H1 (cell line): ENCODE data around the gene APLP2. TPM values are rescaled to one million over a fixed set of nuclear protein-coding genes. Genes with fewer than 3 reads are reported as not detected.

Experiments
- CTCF ChIA-PET: fragments of 300-600 bp; sonication (Branson Sonifier 250); formaldehyde crosslinking; loops from one replicate; lab custom pipeline; 2021; ENCODE audit not compliant: partially characterized antibody; lab: Charles Lee
- POLR2A ChIA-PET: fragments of 300-600 bp; sonication (Branson Sonifier 250); formaldehyde crosslinking; loops from one replicate; lab custom pipeline; 2021; ENCODE audit warnings: inconsistent platforms; ENCODE audit not compliant: partially characterized antibody; lab: Charles Lee
- DNase-seq, 2 experiments: peaks; one replicate each; pipeline versions ENCODE4 v3.0.0 to v3.0.0-alpha.2; 2010 to 2022; ENCODE audit warnings: low spot score in 2 of 2, low read depth in 1 of 2, mixed read lengths in 1 of 2
- FAIRE-seq: peaks from 2 replicates; lab custom pipeline; 2011; peaks lifted over from hg19 to GRCh38; lab: Jason Lieb, UNC
- H2AFZ ChIP-seq: 2 replicates; pipeline ENCODE4 v1.8.1; 2012; ENCODE audit warnings: low read length, inconsistent platforms
- H2AK5ac ChIP-seq: 2 replicates; pipeline ENCODE4 v1.6.1; 2013; ENCODE audit warnings: low read depth, low read length
- H2BK120ac ChIP-seq: replicated peaks from 2 replicates; pipeline ENCODE3; 2013; ENCODE audit warnings: low read depth, low read length, inconsistent platforms
- H2BK12ac ChIP-seq: 2 replicates; pipeline ENCODE4 v1.6.1; 2013; ENCODE audit warnings: low read depth, low read length
- H2BK15ac ChIP-seq: 2 replicates; pipeline ENCODE4 v1.6.1; 2013; ENCODE audit warnings: low read length
- H2BK20ac ChIP-seq: 2 replicates; pipeline ENCODE4 v1.6.1; 2013; ENCODE audit warnings: low read length
- H2BK5ac ChIP-seq: 2 replicates; pipeline ENCODE4 v1.6.1; 2013; ENCODE audit warnings: low read depth, low read length
- H3K14ac ChIP-seq: 2 replicates; pipeline ENCODE4 v1.6.1; 2013; ENCODE audit warnings: inconsistent platforms; ENCODE audit not compliant: insufficient read length
- H3K18ac ChIP-seq: 2 replicates; pipeline ENCODE4 v1.6.1; 2013; ENCODE audit warnings: low read length; ENCODE audit errors: extremely low read depth
- H3K23ac ChIP-seq: 2 replicates; pipeline ENCODE4 v1.6.1; 2013; ENCODE audit warnings: inconsistent platforms; ENCODE audit not compliant: insufficient read length
- H3K23me2 ChIP-seq: 2 replicates; pipeline ENCODE4 v1.6.1; 2013; ENCODE audit warnings: low read depth, low read length
- H3K27ac ChIP-seq: 2 replicates; pipeline ENCODE4 v1.6.1; 2011; ENCODE audit warnings: low read depth, low read length, inconsistent platforms
- H3K27me3 ChIP-seq, 4 experiments: replicated peaks in 1 of 4; 1 replicate in 1 of 4; 2 replicates in 3 of 4; pipeline versions ENCODE4 v1.6.1 to v1.8.1; 2011 to 2013; ENCODE audit warnings: low read length in 3 of 4, mild to moderate bottlenecking in 3 of 4, inconsistent platforms in 2 of 4, mixed read lengths in 2 of 4, moderate library complexity in 1 of 4; ENCODE audit not compliant: control insufficient read depth in 3 of 4, insufficient read depth in 3 of 4; ENCODE audit errors: extremely low read depth in 1 of 4
- H3K36me3 ChIP-seq, 4 experiments: 2 replicates each; pipeline versions ENCODE4 v1.6.1 to v1.8.1; 2011 to 2013; ENCODE audit warnings: mild to moderate bottlenecking in 4 of 4, low read length in 3 of 4, moderate library complexity in 2 of 4, control low read depth in 1 of 4, inconsistent platforms in 1 of 4; ENCODE audit not compliant: insufficient read depth in 4 of 4, control insufficient read depth in 2 of 4
- H3K4ac ChIP-seq: replicated peaks from 2 replicates; pipeline ENCODE3; 2013; ENCODE audit warnings: low read length, low read depth, mixed read lengths, inconsistent platforms; ENCODE audit not compliant: insufficient read length
- H3K4me1 ChIP-seq, 4 experiments: replicated peaks in 1 of 4; 1 replicate in 1 of 4; 2 replicates in 3 of 4; pipeline versions ENCODE4 v1.6.1 to v1.8.1; 2011 to 2013; ENCODE audit warnings: low read length in 3 of 4, inconsistent platforms in 2 of 4, mixed read lengths in 1 of 4; ENCODE audit not compliant: insufficient read depth in 4 of 4, control insufficient read depth in 3 of 4
- H3K4me2 ChIP-seq, 2 experiments: 2 replicates each; pipeline versions ENCODE4 v1.6.1 to v1.8.1; 2011 to 2013; ENCODE audit warnings: low read depth in 2 of 2, low read length in 2 of 2, control low read depth in 1 of 2, inconsistent platforms in 1 of 2, mild to moderate bottlenecking in 1 of 2; ENCODE audit not compliant: insufficient read depth in 1 of 2
- H3K4me3 ChIP-seq, 4 experiments: fragments of 200-600, 300-600 bp in 1 of 4; sonication (generic), shearing (Covaris generic), sonication (Bioruptor Twin) in 1 of 4; 2 replicates each; pipeline versions ENCODE4 v1.5.1 to v1.8.1; 2011 to 2016; ENCODE audit warnings: low read length in 4 of 4, low read depth in 3 of 4, control low read depth in 2 of 4, inconsistent platforms in 2 of 4, mild to moderate bottlenecking in 2 of 4, mixed read lengths in 1 of 4, moderate library complexity in 1 of 4; ENCODE audit not compliant: insufficient read depth in 2 of 4; ENCODE audit errors: extremely low read depth in 1 of 4
- H3K56ac ChIP-seq: replicated peaks from 2 replicates; pipeline ENCODE3; 2013; ENCODE audit warnings: low read depth, mild to moderate bottlenecking, mixed read lengths, low read length, inconsistent platforms; ENCODE audit not compliant: insufficient read length
- H3K79me1 ChIP-seq: 2 replicates; pipeline ENCODE4 v1.6.1; 2013; ENCODE audit warnings: low read depth, low read length, control low read depth
- H3K79me2 ChIP-seq, 2 experiments: 2 replicates each; pipeline versions ENCODE4 v1.6.1 to v1.8.1; 2012 to 2013; ENCODE audit warnings: low read length in 2 of 2, mild to moderate bottlenecking in 2 of 2, inconsistent platforms in 1 of 2; ENCODE audit not compliant: insufficient read depth in 2 of 2, control insufficient read depth in 1 of 2
- H3K9ac ChIP-seq, 4 experiments: replicated peaks in 1 of 4; 1 replicate in 1 of 4; 2 replicates in 3 of 4; pipeline versions ENCODE4 v1.6.1 to v1.8.1; 2011 to 2013; ENCODE audit warnings: low read depth in 3 of 4, low read length in 3 of 4, control low read depth in 2 of 4, mild to moderate bottlenecking in 2 of 4, moderate library complexity in 2 of 4, inconsistent platforms in 1 of 4; ENCODE audit errors: extremely low read depth in 1 of 4
- H3K9me3 ChIP-seq, 2 experiments: 2 replicates each; pipeline versions ENCODE4 v1.6.1 to v1.8.1; 2012 to 2013; ENCODE audit warnings: mild to moderate bottlenecking in 2 of 2, moderate library complexity in 2 of 2, control low read depth in 1 of 2, inconsistent platforms in 1 of 2, low read depth in 1 of 2, low read length in 1 of 2, mixed read lengths in 1 of 2; ENCODE audit not compliant: insufficient read depth in 2 of 2
- H4K20me1 ChIP-seq, 2 experiments: replicated peaks in 1 of 2; 2 replicates each; pipeline versions ENCODE3 to v1.8.1; 2011 to 2013; ENCODE audit warnings: inconsistent platforms in 2 of 2, low read length in 2 of 2, mild to moderate bottlenecking in 1 of 2; ENCODE audit not compliant: insufficient read depth in 2 of 2, control insufficient read depth in 1 of 2
- H4K5ac ChIP-seq: 2 replicates; pipeline ENCODE4 v1.6.1; 2013; ENCODE audit warnings: low read length, low read depth, mixed read lengths, inconsistent platforms; ENCODE audit not compliant: insufficient read length
- H4K8ac ChIP-seq: 2 replicates; pipeline ENCODE4 v1.8.0; 2013; ENCODE audit warnings: mild to moderate bottlenecking, moderate library complexity, low read length, inconsistent platforms; ENCODE audit not compliant: insufficient read depth; ENCODE audit errors: extremely low read depth
- H4K91ac ChIP-seq: replicated peaks from 2 replicates; pipeline ENCODE3; 2013; ENCODE audit warnings: low read length, mixed read lengths, inconsistent platforms; ENCODE audit not compliant: insufficient read length
- BCL11A ChIP-seq, 2 experiments: IDR thresholded peaks; one replicate each; pipeline ENCODE4 v1.6.1; 2011; ENCODE audit warnings: low read depth in 2 of 2, low read length in 2 of 2, mild to moderate bottlenecking in 2 of 2
- CEBPB ChIP-seq: IDR thresholded peaks from 2 replicates; pipeline ENCODE4 v1.6.1; 2012; ENCODE audit warnings: low read depth, low read length
- CHD1 ChIP-seq: IDR thresholded peaks from 2 replicates; pipeline ENCODE4 v1.6.1; 2012; ENCODE audit warnings: low read depth, low read length, improper control_type of control experiment
- GTF2F1 ChIP-seq: IDR thresholded peaks from 2 replicates; pipeline ENCODE4 v1.6.1; 2012; ENCODE audit warnings: low read depth, low read length, improper control_type of control experiment, borderline replicate concordance
- HDAC2 ChIP-seq, 2 experiments: fragments of 300-600 bp in 1 of 2; sonication (generic) in 1 of 2; IDR thresholded peaks; 2 replicates each; pipeline ENCODE4 v1.6.1; 2011 to 2012; ENCODE audit warnings: low read depth in 2 of 2, low read length in 2 of 2, mild to moderate bottlenecking in 2 of 2, moderate library complexity in 2 of 2, borderline replicate concordance in 1 of 2, inconsistent platforms in 1 of 2
- RFX5 ChIP-seq: IDR thresholded peaks from 2 replicates; pipeline ENCODE4 v1.6.1; 2011; ENCODE audit warnings: low read depth, low read length, improper control_type of control experiment, borderline replicate concordance
- RXRA ChIP-seq: IDR thresholded peaks from 2 replicates; pipeline ENCODE4 v1.6.1; 2011; ENCODE audit warnings: low read depth, mild to moderate bottlenecking, low read length, moderate library complexity; ENCODE audit not compliant: insufficient read depth
- SP2 ChIP-seq: IDR thresholded peaks from 2 replicates; pipeline ENCODE4 v1.6.1; 2012; ENCODE audit warnings: mild to moderate bottlenecking, low read length, inconsistent platforms
- TAF7 ChIP-seq: optimal IDR thresholded peaks from 2 replicates; pipeline ENCODE3; 2011; ENCODE audit warnings: low read depth, mild to moderate bottlenecking, inconsistent platforms, low read length, moderate library complexity, borderline replicate concordance
- TEAD4 ChIP-seq: IDR thresholded peaks from 2 replicates; pipeline ENCODE4 v1.6.1; 2012; ENCODE audit warnings: low read depth, low read length, inconsistent platforms, mixed read lengths
- WGBS, 2 experiments: shearing (Covaris generic) in 1 of 2; methylation state at CpG; one replicate each; pipeline versions ENCODE4 v1.1.6 to v1.1.7; 2013 to 2015; ENCODE audit warnings: low lambda C conversion rate in 2 of 2, mixed read lengths in 2 of 2, inconsistent platforms in 1 of 2, low coverage in 1 of 2, missing lambda C conversion rate in 1 of 2; ENCODE audit not compliant: insufficient replicate concordance in 2 of 2, insufficient coverage in 1 of 2, insufficient read length in 1 of 2; ENCODE audit errors: extremely low coverage in 1 of 2, missing lambda C conversion rate in 1 of 2; 5-methylcytosine and 5-hydroxymethylcytosine counted together
- polyA plus RNA-seq, 7 experiments: library from polyadenylated mRNA; depleted of rRNA in 3 of 7; stranded (reverse) in 5 of 7; unstranded in 2 of 7; fragments of >200 nt in 5 of 7; fragments of 200-250 nt in 2 of 7; gene quantifications; 1 replicate in 5 of 7; 2 replicates in 1 of 7; 4 replicates in 1 of 7; pipeline versions ENCODE4 v1.2.1 to v1.2.3, GENCODE V29; 2011 to 2013; ENCODE audit warnings: missing spikeins in 2 of 7, mixed read lengths in 2 of 7
- total RNA-seq: library from RNA; stranded (reverse); fragmentation: NEBNext Ultra II Directional; extraction: Animal tissue kit (Norgen Biotek cat#: 25700); gene quantifications from 2 replicates; pipeline ENCODE4 v1.2.1, GENCODE V29; 2021

The APLP2 gene
- total and polyA plus RNA-seq, 2 of the 8 experiments (the other 6 are each of a cell fraction or from before 2014, with no cell fraction given): 222 to 315 TPM

DNA sequence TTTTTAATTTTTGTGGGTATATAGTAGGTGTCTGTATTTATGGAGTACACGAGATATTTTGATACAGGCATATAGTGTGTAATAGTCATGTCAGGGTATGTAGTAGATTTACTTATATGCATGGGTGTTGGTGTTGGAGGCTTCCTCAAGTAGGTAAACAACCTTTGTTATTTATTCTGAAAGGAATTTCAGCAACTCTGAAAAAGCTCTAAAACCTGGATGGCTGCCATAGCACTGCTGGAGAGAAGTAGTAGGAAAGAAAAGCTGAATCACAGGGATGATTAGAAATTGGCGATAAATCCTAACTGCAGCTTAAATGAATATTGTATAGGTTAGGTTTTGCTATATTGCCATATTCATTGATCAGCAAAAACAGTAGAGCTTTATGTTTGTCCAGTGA, 45.5 kb downstream of the APLP2 start:
- Histone ChIP-seq H3K79me2 (peaks cover 0 to 36% of the 10 kb centered on the region in 2 experiments; a peak in 2 of 4 replicates), H3K4me3 (no peak overlapping the region), H2AFZ (no peak overlapping the region), H3K23me2 (no peaks in the 10 kb centered on the region), H4K20me1 (peaks cover 4 to 6% of the 10 kb centered on the region in 2 experiments), H3K9me3 (no peaks in the 10 kb centered on the region), H3K9ac (no peak overlapping the region), H3K4me1 (peaks cover 0 to 6% (median 2%) of the 10 kb centered on the region in 4 experiments; a peak in 2 of 7 replicates), H3K14ac (no peak overlapping the region), H3K27me3 (no peaks in the 10 kb centered on the region), H2BK15ac (no peak overlapping the region), H4K5ac (no peak overlapping the region), H2AK5ac (no peak overlapping the region), H3K36me3 (peaks cover 7 to 26% (median 18%) of the 10 kb centered on the region in 4 experiments; a peak in 7 of 8 replicates), H2BK5ac (no peak overlapping the region), H3K18ac (no peak overlapping the region), H2BK120ac (no peak overlapping the region), H3K79me1 (peaks cover 5% of the 10 kb centered on the region; the same call in 1 of the 2 replicates), H3K56ac (no peak overlapping the region), H3K23ac (no peak overlapping the region), H3K4me2 (no peak overlapping the region), H3K4ac (no peak overlapping the region), H2BK12ac (no peak overlapping the region; the same call in 1 of the 2 replicates), H4K8ac (no peak overlapping the region), H2BK20ac (no peak overlapping the region), H3K27ac (no peak overlapping the region), H4K91ac (no peak overlapping the region)
- FAIRE-seq: no peak
- 84% methylated on average over 2 of the region's 2 CpGs; no CpG with 5 or more reads in 1 of the 2 experiments for WGBS, 2 experiments
- ChIA-PET POLR2A (interaction anchor here (0.6 to 1.3 kb wide), 6 partner anchors 31 to 269 kb away, joined by 3 to 5 read pairs (median 4); partner anchors contain the start of genes APLP2 and PRDM10), CTCF (interaction anchor here (0.9 to 10.2 kb wide), 4 partner anchors 12 to 38 kb away, joined by 3 to 92 read pairs (median 4); no protein-coding TSS in a partner anchor)
- no peak for TF ChIP-seq CEBPB
- no peak for TF ChIP-seq TEAD4
- no peak for TF ChIP-seq RFX5
- TF ChIP-seq HDAC2 (IDR thresholded peaks at IDR 0.05; ENCODE audit: borderline replicate concordance in 1 of 2, low read depth in 2 of 2, low read length in 2 of 2): no peak
- TF ChIP-seq BCL11A (IDR thresholded peaks at IDR 0.05; ENCODE audit: low read depth in 2 of 2, low read length in 2 of 2): no peak
- no peak for TF ChIP-seq TAF7
- no peak for TF ChIP-seq SP2
- no peak for TF ChIP-seq CHD1
- no peak for TF ChIP-seq GTF2F1
- no peak for TF ChIP-seq RXRA
- DNase-seq: no peak
